Measurements from ENCODE around the gene COA8. TPM values are rescaled to one million over a fixed set of nuclear protein-coding genes. Genes with fewer than 3 reads are reported as not detected.

Gene COA8
- total and polyA plus RNA-seq, 4 donors, result 30.6 to 59.8 (median 39.5) TPM

DNA sequence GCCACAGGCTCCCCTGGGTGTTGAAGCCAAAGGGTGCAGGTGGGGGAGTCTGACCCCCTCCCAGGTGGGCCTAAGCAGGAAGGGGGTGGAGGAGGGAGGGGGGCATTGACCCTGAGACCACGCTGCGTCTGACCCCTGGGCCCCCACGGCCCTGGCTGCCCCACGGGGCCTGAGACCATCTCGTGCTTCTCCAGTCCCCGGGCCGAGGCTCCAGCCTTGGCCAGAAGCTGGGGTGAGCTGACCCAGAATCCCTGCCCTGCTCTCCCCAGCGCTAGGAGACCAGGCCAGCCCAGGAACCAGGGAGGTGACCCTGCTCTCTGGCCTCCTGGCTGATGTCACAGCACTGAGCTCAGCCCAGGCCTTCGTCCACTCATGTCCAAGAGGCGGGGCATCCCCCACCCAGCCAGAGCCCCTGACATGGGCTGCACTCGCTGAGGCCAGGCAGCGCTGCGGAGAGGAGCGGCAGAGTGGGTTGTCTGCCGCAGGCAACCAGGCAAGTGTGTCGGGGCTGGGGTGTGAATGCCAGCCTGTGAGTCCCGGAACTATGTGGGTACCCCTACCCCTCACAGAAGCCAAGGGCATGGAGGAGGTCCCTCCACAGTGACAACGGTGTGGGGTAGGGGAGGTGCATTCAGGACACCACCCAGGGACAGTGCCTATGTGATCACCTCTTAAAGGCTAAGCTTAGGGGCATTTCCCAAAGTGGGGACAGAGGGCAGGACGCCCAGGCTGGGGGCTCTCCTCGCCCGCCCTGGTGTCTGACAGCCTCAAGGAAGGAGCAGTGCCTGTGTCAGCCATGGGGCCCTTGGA lies 27.5 kb upstream of the COA8 start:
- Histone ChIP-seq H3K27ac (ENCODE audit: low read depth in 1 of 2, low read length in 1 of 2) (no peak overlapping the region), H3K4me1 (ENCODE audit: control insufficient read depth in 5 of 5, insufficient read depth in 5 of 5, low read length in 5 of 5) (peaks cover 2 to 12% (median 4%) of the 10 kb centered on the region in 5 donors), H3K9ac (ENCODE audit: insufficient read depth in 1 of 2, low read length in 2 of 2) (no peak overlapping the region), H3K9me3 (ENCODE audit: control insufficient read depth in 4 of 4, insufficient read depth in 3 of 4, low read length in 3 of 4) (no peaks in the 10 kb centered on the region), H3K27me3 (ENCODE audit: control insufficient read depth in 3 of 3, insufficient read depth in 3 of 3, low read length in 2 of 3) (no peaks in the 10 kb centered on the region), H3K36me3 (ENCODE audit: control insufficient read depth in 4 of 4, insufficient read depth in 4 of 4, low read length in 4 of 4) (peaks cover 0 to 45% (median 3%) of the 10 kb centered on the region in 4 donors), H3K4me3 (no peak overlapping the region)
- ATAC-seq (ENCODE audit: insufficient read depth, low FRiP score) (no peak), DNase-seq (no peak)
- TF ChIP-seq, protein P1, sequence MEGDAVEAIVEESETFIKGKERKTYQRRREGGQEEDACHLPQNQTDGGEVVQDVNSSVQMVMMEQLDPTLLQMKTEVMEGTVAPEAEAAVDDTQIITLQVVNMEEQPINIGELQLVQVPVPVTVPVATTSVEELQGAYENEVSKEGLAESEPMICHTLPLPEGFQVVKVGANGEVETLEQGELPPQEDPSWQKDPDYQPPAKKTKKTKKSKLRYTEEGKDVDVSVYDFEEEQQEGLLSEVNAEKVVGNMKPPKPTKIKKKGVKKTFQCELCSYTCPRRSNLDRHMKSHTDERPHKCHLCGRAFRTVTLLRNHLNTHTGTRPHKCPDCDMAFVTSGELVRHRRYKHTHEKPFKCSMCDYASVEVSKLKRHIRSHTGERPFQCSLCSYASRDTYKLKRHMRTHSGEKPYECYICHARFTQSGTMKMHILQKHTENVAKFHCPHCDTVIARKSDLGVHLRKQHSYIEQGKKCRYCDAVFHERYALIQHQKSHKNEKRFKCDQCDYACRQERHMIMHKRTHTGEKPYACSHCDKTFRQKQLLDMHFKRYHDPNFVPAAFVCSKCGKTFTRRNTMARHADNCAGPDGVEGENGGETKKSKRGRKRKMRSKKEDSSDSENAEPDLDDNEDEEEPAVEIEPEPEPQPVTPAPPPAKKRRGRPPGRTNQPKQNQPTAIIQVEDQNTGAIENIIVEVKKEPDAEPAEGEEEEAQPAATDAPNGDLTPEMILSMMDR (IDR thresholded peaks at IDR 0.05; ENCODE audit: control extremely low read depth, extremely low read depth), result no peak
- WGBS, 2 donors, result 87 to 94% methylated on average over 21 of the region's 21 CpGs

DNA sequence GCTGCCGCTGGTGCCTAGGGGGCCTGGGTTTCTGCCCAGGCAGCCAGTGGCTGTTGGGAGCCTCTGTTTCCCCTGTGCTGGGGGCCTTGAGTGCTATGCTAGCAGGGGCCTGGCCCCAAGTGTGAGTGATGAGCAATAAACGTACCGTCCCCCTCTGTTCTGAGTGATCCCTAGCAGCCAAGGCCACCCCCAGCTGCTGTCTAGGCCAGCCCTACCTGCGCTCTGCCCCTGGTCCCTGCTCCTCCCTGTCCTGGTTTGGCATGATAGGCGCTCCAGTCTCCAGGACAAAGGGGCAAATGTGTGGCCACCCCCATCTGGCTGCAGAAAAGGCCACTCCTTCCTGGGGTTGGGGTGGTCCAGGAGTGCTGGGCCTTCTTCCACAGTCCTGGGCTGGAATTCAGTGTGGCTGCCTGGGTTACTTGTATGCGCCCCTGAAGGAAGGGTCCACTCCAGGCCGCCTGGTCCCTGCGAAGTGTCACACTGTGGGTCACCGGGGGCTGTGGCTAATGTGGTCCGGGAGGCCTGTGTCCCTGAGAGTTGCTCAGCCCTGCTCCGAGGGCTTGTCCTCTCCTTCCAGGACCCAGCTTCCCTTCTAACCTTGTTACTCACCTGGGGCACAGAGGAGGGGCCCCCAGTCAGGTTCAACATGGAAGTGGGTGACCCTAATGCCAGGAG lies 26.7 kb upstream of the COA8 start:
- 90 to 93% methylated on average over 11 of the region's 11 CpGs for WGBS, 2 donors
- no peak overlapping the region for H3K27ac ChIP-seq (ENCODE audit: low read depth in 1 of 2, low read length in 1 of 2)
- ATAC-seq (ENCODE audit: insufficient read depth, low FRiP score) (no peak), DNase-seq (no peak)
- no peaks in the 10 kb centered on the region for H3K27me3 ChIP-seq (ENCODE audit: control insufficient read depth in 3 of 3, insufficient read depth in 3 of 3, low read length in 2 of 3)
- peaks cover 4 to 17% (median 10%) of the 10 kb centered on the region in 5 donors for H3K4me1 ChIP-seq (ENCODE audit: control insufficient read depth in 5 of 5, insufficient read depth in 5 of 5, low read length in 5 of 5)
- H3K9me3 ChIP-seq (ENCODE audit: control insufficient read depth in 4 of 4, insufficient read depth in 3 of 4, low read length in 3 of 4), result no peaks in the 10 kb centered on the region
- H3K9ac ChIP-seq (ENCODE audit: insufficient read depth in 1 of 2, low read length in 2 of 2), result no peak overlapping the region
- H3K36me3 ChIP-seq (ENCODE audit: control insufficient read depth in 4 of 4, insufficient read depth in 4 of 4, low read length in 4 of 4), result peaks cover 0 to 45% (median 3%) of the 10 kb centered on the region in 4 donors
- TF ChIP-seq, protein P1 (IDR thresholded peaks at IDR 0.05; ENCODE audit: control extremely low read depth, extremely low read depth), result no peak
- no peak overlapping the region for H3K4me3 ChIP-seq

DNA sequence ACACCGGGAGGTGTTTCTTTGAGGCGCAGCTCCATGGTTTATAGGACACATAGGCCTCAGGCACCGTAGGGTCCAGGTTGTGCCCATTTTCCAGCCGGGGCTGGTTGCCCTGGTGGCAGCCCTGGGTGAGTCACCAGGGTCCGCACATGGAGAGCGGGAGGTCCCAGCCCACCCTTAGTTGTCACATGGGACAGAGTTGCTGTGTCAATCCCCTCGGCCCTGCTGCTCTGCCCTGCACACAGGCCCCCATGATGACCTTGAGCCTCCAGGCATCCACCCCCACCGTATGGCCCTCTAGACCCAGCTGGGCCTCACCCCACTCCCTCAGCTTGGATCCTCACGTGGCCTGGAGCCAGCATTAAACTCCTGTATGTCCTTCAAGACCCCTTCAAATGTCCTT lies 26.1 kb upstream of the COA8 start:
- DNase-seq, result no peak
- Histone ChIP-seq H3K27me3 (ENCODE audit: control insufficient read depth in 3 of 3, insufficient read depth in 3 of 3, low read length in 2 of 3) (no peaks in the 10 kb centered on the region), H3K4me1 (ENCODE audit: control insufficient read depth in 5 of 5, insufficient read depth in 5 of 5, low read length in 5 of 5) (peaks cover 4 to 24% (median 16%) of the 10 kb centered on the region in 5 donors), H3K27ac (ENCODE audit: low read depth in 1 of 2, low read length in 1 of 2) (no peak overlapping the region), H3K9me3 (ENCODE audit: control insufficient read depth in 4 of 4, insufficient read depth in 3 of 4, low read length in 3 of 4) (no peaks in the 10 kb centered on the region), H3K4me3 (no peak overlapping the region), H3K9ac (ENCODE audit: insufficient read depth in 1 of 2, low read length in 2 of 2) (no peak overlapping the region), H3K36me3 (ENCODE audit: control insufficient read depth in 4 of 4, insufficient read depth in 4 of 4, low read length in 4 of 4) (peaks cover 0 to 42% (median 3%) of the 10 kb centered on the region in 4 donors)
- TF ChIP-seq, protein P1 (IDR thresholded peaks at IDR 0.05; ENCODE audit: control extremely low read depth, extremely low read depth), result no peak
- 81% methylated on average over 9 of the region's 9 CpGs for WGBS, 2 donors
- no peak for ATAC-seq (ENCODE audit: insufficient read depth, low FRiP score)

All from lung (tissue), 12 donors.